Ishikawa (cell line): Measurements from ENCODE around the gene TNS3.

ENCODE experiments used
- CEBPB ChIP-seq: IDR thresholded peaks from 2 replicates; pipeline ENCODE4 v1.6.1; 2012
- CREB1 ChIP-seq: IDR thresholded peaks from 2 replicates; pipeline ENCODE4 v1.6.1; 2012; ENCODE audit warnings: low read depth
- EGR1 ChIP-seq: IDR thresholded peaks from 2 replicates; pipeline ENCODE4 v1.6.1; 2012
- FOXM1 ChIP-seq: IDR thresholded peaks from 2 replicates; pipeline ENCODE4 v1.6.1; 2012; ENCODE audit warnings: low read depth, borderline replicate concordance
- RAD21 ChIP-seq: IDR thresholded peaks from 2 replicates; pipeline ENCODE4 v1.6.1; 2012; ENCODE audit warnings: low read depth
- TAF1 ChIP-seq: IDR thresholded peaks from 2 replicates; pipeline ENCODE4 v1.6.1; 2012; ENCODE audit warnings: low read depth, mild to moderate bottlenecking
- YY1 ChIP-seq: IDR thresholded peaks from 2 replicates; pipeline ENCODE4 v1.6.1; 2012; ENCODE audit warnings: low read depth
- ZBTB7A ChIP-seq: IDR thresholded peaks from 2 replicates; pipeline ENCODE4 v1.6.1; 2012; ENCODE audit warnings: low read depth
- TF ChIP-seq, protein P1 (sequence below): IDR thresholded peaks from 2 replicates; pipeline ENCODE4 v1.6.1; 2012; ENCODE audit warnings: low read depth, mild to moderate bottlenecking
- TF ChIP-seq, protein P2 (sequence below): IDR thresholded peaks from 2 replicates; pipeline ENCODE4 v1.6.1; 2012

DNA sequence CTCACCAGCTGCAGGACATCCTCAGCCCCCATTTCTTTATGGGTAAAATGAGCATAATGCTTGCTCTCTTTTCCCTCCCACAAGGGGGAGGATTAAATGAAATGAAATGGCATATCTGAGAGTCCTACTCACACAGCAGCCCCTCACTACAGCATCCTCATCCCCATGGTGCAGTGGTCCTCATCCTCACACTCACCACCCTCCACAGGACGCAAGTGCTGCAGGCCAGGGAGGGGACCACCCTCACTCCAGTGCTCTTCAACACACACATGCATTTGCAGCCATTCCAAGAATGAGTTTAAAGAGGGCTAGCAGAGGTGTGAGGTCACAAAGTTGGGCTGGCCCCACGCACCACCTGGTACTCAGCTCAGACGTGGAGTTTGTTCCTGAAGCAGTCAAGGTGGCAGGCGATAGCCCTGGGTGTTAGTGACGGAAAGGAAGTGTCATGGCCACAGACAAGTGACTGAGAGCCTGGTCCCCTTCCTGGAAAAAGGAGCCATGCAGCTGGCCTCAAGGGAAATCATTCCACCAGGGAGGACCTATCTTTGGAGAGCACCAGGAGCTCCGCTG is 234.0 kb downstream of the TNS3 start:
- TF ChIP-seq ZBTB7A (no peak), YY1 (no peak), FOXM1 (no peak), RAD21 (no peak), CREB1 (no peak), CEBPB (no peak), EGR1 (no peak), TAF1 (no peak)
- TF ChIP-seq, protein P1, sequence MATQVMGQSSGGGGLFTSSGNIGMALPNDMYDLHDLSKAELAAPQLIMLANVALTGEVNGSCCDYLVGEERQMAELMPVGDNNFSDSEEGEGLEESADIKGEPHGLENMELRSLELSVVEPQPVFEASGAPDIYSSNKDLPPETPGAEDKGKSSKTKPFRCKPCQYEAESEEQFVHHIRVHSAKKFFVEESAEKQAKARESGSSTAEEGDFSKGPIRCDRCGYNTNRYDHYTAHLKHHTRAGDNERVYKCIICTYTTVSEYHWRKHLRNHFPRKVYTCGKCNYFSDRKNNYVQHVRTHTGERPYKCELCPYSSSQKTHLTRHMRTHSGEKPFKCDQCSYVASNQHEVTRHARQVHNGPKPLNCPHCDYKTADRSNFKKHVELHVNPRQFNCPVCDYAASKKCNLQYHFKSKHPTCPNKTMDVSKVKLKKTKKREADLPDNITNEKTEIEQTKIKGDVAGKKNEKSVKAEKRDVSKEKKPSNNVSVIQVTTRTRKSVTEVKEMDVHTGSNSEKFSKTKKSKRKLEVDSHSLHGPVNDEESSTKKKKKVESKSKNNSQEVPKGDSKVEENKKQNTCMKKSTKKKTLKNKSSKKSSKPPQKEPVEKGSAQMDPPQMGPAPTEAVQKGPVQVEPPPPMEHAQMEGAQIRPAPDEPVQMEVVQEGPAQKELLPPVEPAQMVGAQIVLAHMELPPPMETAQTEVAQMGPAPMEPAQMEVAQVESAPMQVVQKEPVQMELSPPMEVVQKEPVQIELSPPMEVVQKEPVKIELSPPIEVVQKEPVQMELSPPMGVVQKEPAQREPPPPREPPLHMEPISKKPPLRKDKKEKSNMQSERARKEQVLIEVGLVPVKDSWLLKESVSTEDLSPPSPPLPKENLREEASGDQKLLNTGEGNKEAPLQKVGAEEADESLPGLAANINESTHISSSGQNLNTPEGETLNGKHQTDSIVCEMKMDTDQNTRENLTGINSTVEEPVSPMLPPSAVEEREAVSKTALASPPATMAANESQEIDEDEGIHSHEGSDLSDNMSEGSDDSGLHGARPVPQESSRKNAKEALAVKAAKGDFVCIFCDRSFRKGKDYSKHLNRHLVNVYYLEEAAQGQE, result no peak
- TF ChIP-seq, protein P2, sequence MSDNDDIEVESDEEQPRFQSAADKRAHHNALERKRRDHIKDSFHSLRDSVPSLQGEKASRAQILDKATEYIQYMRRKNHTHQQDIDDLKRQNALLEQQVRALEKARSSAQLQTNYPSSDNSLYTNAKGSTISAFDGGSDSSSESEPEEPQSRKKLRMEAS, result no peak
